GM12892 (cell line): ENCODE measurements around the gene KRT2.

ENCODE experiments used
- POLR2A ChIP-seq: IDR thresholded peaks from 2 replicates; pipeline ENCODE4 v1.6.1; 2011; ENCODE audit warnings: low read depth, low read length, control low read depth
- TAF1 ChIP-seq: IDR thresholded peaks from 2 replicates; pipeline ENCODE4 v1.6.1; 2011; ENCODE audit warnings: low read depth, mild to moderate bottlenecking, control low read depth, low read length, borderline replicate concordance

DNA sequence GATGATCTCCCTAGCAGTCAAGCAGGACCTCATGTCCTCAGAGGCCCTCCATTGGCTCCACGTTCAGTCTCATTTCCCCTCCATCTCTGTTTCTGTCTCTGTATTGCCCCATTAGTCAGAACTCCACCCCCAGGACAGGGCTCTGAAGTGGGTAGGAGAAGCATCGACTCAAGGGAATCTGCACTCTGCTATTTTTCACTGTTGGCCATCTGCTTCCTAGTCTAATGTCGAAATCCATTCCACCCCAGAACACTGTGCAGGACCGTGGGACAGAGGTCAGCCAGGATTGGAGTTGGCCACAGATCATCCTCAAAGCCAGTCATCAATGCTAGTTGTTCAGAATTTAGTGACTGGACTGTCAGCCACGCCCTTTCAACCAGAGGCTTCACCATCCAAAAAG is 41.2 kb upstream of the KRT2 start:
- TF ChIP-seq POLR2A (no peak), TAF1 (no peak)
